Bone marrow (tissue), 2 donors: ENCODE measurements around the gene GALNT2.

Source experiments
- DNase-seq, 2 donors: peaks; one replicate each; lab custom pipeline; 2025; lab: John Stamatoyannopoulos, UW

The GALNT2 gene

GRCh38 chr1:230072296-230072695 is 5.3 kb downstream of the GALNT2 start:
- DNase-seq, result no peak

GRCh38 chr1:230072866-230073265 is 5.8 kb downstream of the GALNT2 start:
- no peak for DNase-seq

DNA sequence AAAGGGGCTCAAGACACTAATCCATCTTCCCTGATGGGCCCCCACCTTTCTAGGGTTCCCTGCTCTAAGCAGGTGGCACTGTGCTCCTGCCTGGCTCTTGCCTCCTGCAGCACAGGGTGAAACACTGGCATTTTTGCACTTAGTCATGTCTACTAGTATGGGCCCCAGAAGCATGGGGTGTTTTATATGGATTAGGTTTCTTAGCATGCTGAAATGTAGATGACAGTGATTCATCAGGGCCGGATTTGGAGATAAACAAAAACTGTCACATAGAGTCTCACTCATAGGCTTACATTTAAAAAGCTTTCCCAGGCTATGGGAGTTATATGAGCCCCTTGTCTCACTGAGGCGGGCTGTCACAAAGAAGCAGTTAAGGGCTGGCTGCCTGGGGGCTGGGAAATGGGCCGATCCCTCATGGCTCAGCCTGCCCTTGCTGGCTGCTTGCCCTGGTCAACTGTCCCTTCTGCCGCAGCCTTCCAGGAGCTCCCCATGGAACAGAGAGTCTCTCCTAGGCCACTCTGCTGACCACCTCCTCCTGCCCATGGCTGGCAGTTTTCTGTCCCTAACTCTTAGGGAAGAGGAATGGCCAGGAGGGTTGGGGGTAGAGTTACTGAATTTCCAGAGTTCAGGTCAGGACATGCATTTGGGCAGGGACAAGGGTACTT is 6.5 kb downstream of the GALNT2 start:
- DNase-seq, result no peak

- DNase-seq, result no peak
These were observed 7.2 kb downstream of the GALNT2 start for GRCh38 chr1:230074270-230074669.

- no peak for DNase-seq
These were observed 7.7 kb downstream of the GALNT2 start for GRCh38 chr1:230074762-230075161.

- peak in 1 of 2 donors; percentile 12 for DNase-seq
These were observed 9.1 kb downstream of the GALNT2 start for GRCh38 chr1:230076121-230076520.

DNA sequence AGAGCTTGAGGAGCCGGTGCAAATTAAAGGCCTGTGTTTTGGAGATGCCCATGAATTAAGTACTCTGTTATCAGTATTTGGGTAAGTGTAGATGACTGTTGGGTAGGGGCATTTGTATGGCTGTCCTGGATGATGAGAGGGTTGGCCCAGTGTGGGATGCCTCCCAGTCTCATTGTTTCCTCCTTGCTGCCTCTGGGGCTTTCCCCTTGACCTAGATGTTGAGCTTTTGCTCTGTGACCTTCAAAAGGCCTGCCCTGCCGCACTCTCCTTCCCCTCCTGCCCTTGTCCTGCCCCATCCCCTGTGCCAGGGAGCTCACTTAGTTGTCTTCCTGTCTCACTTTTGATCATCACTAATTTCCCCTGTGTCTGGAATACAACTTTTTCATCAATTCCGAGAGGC is 10.0 kb downstream of the GALNT2 start:
- DNase-seq, result no peak

GRCh38 chr1:230077436-230078213 is 10.6 kb downstream of the GALNT2 start:
- no peak for DNase-seq

DNA sequence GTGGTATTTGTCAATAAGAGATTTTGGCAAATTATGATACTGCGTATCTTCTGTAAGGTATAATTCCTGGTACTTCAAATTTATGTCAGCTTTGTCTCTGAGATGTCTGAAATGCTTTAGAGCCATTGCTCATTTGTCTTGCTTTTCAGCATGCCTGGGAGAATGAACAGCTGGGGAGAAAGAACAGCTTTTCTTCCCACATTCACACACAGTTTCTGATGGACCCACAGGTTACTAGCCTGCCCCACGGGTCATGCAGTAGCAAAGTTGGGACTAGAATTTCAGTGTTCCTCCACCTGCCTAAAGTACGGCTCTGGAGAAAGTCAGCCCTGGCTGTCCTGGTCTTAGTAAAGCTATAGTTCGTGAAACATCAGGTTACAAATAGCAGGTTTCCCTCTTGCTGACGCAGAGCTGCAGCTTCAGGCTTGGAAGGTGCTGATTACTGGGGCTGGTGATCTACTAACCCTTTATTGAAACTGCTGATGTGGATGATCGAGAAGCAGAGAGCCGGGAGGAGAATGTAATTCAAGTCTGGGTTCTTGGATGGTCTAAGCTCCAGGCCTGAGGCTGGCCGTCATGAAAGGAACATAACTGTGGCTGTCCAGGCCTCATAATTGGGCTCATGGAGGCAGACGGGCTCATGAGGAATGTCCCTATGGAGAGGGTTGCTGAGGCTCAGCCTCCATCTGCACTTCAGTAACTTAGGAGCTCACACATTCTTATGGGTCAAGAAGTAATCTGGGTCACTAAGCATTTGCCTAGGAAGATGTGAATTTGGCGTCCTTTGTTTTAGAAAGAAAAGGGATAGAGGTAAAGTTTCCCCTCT is 12.4 kb downstream of the GALNT2 start:
- no peak for DNase-seq

DNA sequence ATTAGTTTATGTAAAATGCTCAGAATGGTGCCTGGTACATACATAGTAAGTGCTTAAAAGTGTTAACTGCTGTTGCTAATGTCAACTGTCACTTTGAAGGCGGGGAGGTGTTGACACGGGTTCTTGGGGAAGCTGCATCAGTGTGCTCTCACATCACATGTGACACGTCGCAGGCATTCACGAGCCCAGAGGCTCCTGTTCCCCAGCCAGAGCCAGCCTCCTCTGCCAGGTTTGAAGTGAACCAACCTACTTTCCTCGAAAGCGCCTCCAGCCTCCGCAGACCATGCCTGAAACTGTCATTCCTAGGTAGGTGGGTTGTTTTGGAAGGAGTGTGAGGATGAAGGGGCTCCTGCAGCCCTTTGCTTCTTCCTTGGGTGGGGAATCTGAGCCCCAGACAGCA is 13.8 kb downstream of the GALNT2 start:
- no peak for DNase-seq

DNA sequence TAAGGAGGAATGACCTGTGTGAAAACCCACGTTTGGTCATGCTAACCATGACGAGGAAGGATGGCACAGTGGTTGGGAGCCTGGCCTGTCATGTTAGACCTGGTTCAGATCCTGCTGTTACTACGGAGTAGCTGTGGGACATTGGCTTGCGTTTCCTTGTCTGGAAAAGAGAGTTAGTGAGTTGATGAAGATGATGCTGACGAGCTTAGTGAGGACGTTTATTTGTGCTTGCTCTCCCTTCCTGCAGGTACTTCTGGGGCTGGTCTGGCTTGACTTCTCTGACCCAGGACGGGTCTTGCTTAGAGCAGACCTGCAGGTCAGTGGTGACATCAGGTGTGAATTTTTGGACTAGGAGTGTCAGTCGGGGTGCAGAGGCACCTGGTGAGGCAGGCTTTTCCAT is 14.7 kb downstream of the GALNT2 start:
- DNase-seq, result no peak

DNA sequence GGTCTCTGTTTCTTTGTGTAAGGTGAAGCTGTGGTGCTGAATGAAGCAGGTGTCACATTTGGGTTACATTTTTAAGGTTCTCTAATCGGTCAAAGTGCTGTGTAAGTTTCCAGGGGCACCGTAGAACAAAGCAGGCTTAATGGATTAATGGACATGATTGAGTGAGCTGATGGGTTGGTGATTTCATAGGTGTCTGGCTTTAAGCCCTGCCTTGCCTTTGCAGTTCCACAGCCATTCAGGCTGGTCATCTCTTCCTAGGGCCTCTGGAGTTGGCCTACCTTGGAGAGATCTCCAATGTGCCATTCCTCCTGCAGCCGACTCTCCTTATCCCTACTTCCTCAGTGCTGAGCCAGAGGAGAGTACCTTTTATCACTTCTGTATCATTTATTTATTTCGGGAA is 15.2 kb downstream of the GALNT2 start:
- no peak for DNase-seq

GRCh38 chr1:230083053-230083452 is 16.0 kb downstream of the GALNT2 start:
- DNase-seq, result no peak

DNA sequence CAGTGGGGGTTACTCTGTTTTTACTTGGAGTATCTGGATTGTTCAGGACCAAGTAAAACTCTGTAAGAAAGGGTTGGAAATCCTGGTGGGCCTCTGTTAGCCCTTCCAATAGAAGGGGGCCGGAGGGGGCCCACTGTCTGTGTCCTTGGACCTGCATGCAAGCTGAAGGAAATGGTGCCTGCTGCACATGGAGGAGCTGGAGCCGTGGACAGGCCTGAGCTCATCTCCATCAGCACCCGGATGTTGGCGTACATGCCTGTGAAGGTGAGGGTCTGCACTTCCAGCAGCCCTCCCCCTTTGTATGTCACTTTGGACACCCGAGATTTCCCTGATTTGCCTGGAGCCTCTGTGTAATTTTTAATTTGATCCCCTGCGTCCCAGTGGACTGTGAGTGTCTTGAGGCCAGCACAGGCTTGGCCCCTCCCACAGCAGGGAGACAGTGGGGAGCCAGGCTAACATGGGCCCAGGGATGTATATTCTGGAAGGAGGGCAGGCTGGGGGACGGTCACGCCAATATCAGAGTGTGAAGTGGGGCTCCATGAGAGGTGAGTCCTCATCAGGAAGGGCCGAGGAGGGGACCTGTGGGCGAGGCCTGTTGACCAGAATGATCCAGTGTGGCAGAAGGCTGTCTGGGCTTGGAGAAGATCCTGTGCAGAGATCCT is 16.8 kb downstream of the GALNT2 start:
- DNase-seq, result no peak

- DNase-seq, result peak; percentile 19 to 74
These were observed 17.6 kb downstream of the GALNT2 start for GRCh38 chr1:230084408-230085177.

GRCh38 chr1:230085178-230085515 is 18.1 kb downstream of the GALNT2 start:
- no peak for DNase-seq

DNA sequence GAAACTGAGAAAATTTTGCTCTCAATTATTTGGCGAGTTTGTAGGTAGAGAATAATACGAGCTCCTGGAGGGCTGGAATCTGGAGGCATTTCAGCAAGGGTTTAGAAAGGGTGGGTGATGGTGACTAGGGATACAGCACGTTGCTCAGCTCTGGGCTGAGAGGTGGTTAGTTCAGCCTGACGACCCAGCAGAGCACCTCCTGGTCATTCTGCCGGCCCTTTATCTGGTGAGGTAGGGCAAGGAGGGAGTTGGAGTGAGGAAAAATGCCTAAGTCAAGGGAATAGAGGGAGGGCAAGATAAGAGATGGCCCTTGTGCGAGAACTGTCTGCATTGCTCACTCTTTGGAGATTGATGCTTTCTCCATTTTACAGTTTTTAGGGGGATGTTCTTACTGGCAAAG is 19.1 kb downstream of the GALNT2 start:
- no peak for DNase-seq

DNA sequence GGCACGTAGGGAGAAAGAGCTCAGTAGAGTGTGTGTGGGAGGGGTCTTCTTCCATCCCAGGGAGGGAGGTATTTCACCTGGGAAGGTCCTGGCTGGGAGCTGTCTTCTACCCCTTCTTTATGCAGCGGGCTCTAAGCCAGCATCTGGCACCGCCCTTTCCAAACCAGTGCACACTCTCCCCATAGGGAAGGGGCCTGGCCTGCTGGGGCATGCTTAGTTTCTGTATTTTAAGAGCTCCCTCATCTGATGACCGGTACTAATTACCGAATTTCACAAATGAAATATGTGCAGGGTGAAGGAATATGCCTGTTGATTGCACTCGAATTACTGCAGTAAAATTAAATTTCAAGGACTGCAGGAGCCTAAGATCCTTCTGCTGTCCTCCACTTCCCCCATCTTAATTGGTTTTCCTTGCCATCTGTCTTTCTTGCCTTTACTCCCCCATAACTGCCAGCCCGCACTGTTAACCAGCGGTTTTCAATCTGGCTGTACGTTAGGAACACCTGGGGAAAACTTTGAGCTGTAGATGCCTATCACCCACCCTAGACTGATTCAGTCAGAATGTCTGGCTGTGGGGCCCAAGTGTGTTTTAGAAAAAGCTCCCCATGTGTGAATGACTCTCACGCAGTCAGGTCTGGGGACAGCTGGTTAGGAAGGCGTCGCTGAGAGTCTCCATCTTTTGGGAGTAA is 20.1 kb downstream of the GALNT2 start:
- DNase-seq, result no peak

- no peak for DNase-seq
These were observed 20.7 kb downstream of the GALNT2 start for GRCh38 chr1:230087717-230088105.

- no peak for DNase-seq
These were observed 23.2 kb downstream of the GALNT2 start for GRCh38 chr1:230090194-230090711.
